WTC11 (cell line): ENCODE data around the gene ARID3B. TPM values are rescaled to one million over a fixed set of nuclear protein-coding genes. Genes with fewer than 3 reads are reported as not detected.

ENCODE experiments used
- ATAC-seq: fragments of 200-7000 bp; cut with Tn5 transposase; 2 replicates; pipeline ENCODE4 v1.10.0; 2021; ENCODE audit warnings: mild to moderate bottlenecking, moderate library complexity
- CTCF ChIA-PET: fragments of 300-600 bp; sonication (Branson Sonifier 250); formaldehyde crosslinking; loops from one replicate; lab custom pipeline; 2021; ENCODE audit warnings: antibody characterized with exemption; lab: Charles Lee
- POLR2A ChIA-PET: fragments of 350-600 bp; sonication (Branson Sonifier 250); formaldehyde crosslinking; loops from one replicate; lab custom pipeline; 2021; ENCODE audit warnings: antibody characterized with exemption; lab: Charles Lee
- DNase-seq: peaks from one replicate; pipeline ENCODE4 v3.0.0; 2021; ENCODE audit warnings: low spot score
- H3K27ac Mint-ChIP-seq: 2 replicates; pipeline ENCODE4 v1.8.0; 2021; ENCODE audit warnings: mixed read lengths
- H3K27me3 Mint-ChIP-seq: 2 replicates; pipeline ENCODE4 v1.8.0; 2021; ENCODE audit warnings: low read depth, mild to moderate bottlenecking, moderate library complexity, mixed read lengths
- H3K36me3 Mint-ChIP-seq: 2 replicates; pipeline ENCODE4 v1.8.0; 2021; ENCODE audit warnings: mixed read lengths
- H3K4me1 Mint-ChIP-seq: 2 replicates; pipeline ENCODE4 v1.8.0; 2022; ENCODE audit warnings: mixed read lengths
- H3K4me3 Mint-ChIP-seq: 2 replicates; pipeline ENCODE4 v1.8.0; 2021; ENCODE audit warnings: mild to moderate bottlenecking, moderate library complexity, mixed read lengths
- H3K9me3 Mint-ChIP-seq: 2 replicates; pipeline ENCODE4 v1.8.0; 2021; ENCODE audit warnings: mixed read lengths
- AR ChIP-seq: fragments of 250-450 bp; sonication (Bioruptor Pico); IDR thresholded peaks from 2 replicates; pipeline ENCODE4 v1.9.0; 2021; ENCODE audit warnings: mild to moderate bottlenecking
- ESRRA ChIP-seq: sonication (generic); formaldehyde crosslinking; IDR thresholded peaks from 2 replicates; pipeline ENCODE4 v1.8.1; 2022; ENCODE audit warnings: mild to moderate bottlenecking, missing genetic modification reagents, borderline replicate concordance
- ETV6 ChIP-seq: sonication (generic); formaldehyde crosslinking; IDR thresholded peaks from 2 replicates; pipeline ENCODE4 v1.8.1; 2022; ENCODE audit warnings: mild to moderate bottlenecking, missing genetic modification reagents
- GABPB1 ChIP-seq: sonication (generic); formaldehyde crosslinking; IDR thresholded peaks from 2 replicates; pipeline ENCODE4 v1.8.1; 2023; ENCODE audit warnings: mild to moderate bottlenecking, missing genetic modification reagents
- HMGXB4 ChIP-seq: sonication (generic); formaldehyde crosslinking; IDR thresholded peaks from 2 replicates; pipeline ENCODE4 v1.8.1; 2023; ENCODE audit warnings: mild to moderate bottlenecking, moderate library complexity, missing genetic modification reagents
- JUN ChIP-seq: sonication (generic); formaldehyde crosslinking; IDR thresholded peaks from 2 replicates; pipeline ENCODE4 v1.8.0; 2023; ENCODE audit warnings: mild to moderate bottlenecking, missing genetic modification reagents
- PRRX2 ChIP-seq: fragments of 250-450 bp; sonication (Bioruptor Pico); IDR thresholded peaks from 2 replicates; pipeline ENCODE4 v1.8.0; 2021; ENCODE audit warnings: mild to moderate bottlenecking
- SMAD3 ChIP-seq: sonication (generic); formaldehyde crosslinking; IDR thresholded peaks from 2 replicates; pipeline ENCODE4 v1.8.0; 2022; ENCODE audit warnings: missing genetic modification reagents, mild to moderate bottlenecking, borderline replicate concordance
- TEAD4 ChIP-seq: sonication (generic); formaldehyde crosslinking; IDR thresholded peaks from 2 replicates; pipeline ENCODE4 v1.8.0; 2022; ENCODE audit warnings: mild to moderate bottlenecking, missing genetic modification reagents
- ZNF512 ChIP-seq: sonication (generic); formaldehyde crosslinking; IDR thresholded peaks from 2 replicates; pipeline ENCODE4 v1.8.1; 2022; ENCODE audit warnings: missing genetic modification reagents, borderline replicate concordance
- ZSCAN18 ChIP-seq: fragments of 250-450 bp; sonication (Bioruptor Pico); IDR thresholded peaks from 2 replicates; pipeline ENCODE4 v2.1.2; 2022; ENCODE audit warnings: mild to moderate bottlenecking, moderate library complexity
- total RNA-seq: library from RNA; stranded (reverse); gene quantifications from 3 replicates; pipeline ENCODE4 v1.2.3, GENCODE V29; 2021
- TF ChIP-seq, protein P1 (sequence below): fragments of 200-600 bp; IDR thresholded peaks from 2 replicates; pipeline ENCODE4 v1.8.0; 2022; ENCODE audit warnings: antibody characterized with exemption
- TF ChIP-seq, protein P2 (sequence below): sonication (generic); formaldehyde crosslinking; conservative IDR thresholded peaks from 2 replicates; pipeline ENCODE4 v1.8.1; 2023; ENCODE audit warnings: mild to moderate bottlenecking, low read depth, missing genetic modification reagents, moderate library complexity

Gene ARID3B
- total RNA-seq, 1 experiment from 2014 or later: 133 TPM

DNA sequence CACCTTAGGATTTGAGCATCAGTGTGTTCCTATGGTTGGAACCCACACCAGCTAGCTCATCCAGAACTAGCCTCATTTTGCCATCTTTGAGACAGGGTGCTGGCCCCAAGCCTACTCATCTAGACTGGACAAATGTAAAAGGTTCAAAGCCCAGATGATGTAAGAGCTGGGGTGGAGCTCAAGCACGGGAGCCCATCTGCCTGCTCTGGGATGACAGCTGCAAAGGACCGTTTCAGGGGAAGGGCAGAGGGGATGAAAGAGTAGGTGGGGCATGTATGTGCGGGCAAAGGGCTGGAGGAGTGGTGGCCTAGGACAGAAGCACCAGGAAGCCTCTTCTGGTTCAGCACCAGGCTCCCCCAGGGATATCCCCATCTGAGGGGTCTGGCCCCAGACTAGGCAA lies 90.4 kb downstream of the ARID3B start:
- POLR2A ChIA-PET: interaction anchor here (0.6 to 1.1 kb wide), 3 partner anchors 129 to 960 kb away, joined by 3 read pairs; no protein-coding TSS in a partner anchor
- TF ChIP-seq AR (CRISPR knock-in tag) (no peak), GABPB1 (peak; percentile 87)
- ATAC-seq (no peak), DNase-seq (no peak)
- Mint-ChIP-seq H3K27me3 (no peaks in the 10 kb centered on the region), H3K36me3 (peaks cover 48% of the 10 kb centered on the region), H3K9me3 (no peaks in the 10 kb centered on the region), H3K27ac (no peak overlapping the region), H3K4me1 (no peaks in the 10 kb centered on the region), H3K4me3 (no peak overlapping the region)
- CTCF ChIA-PET: interaction anchor here (0.5 to 14.6 kb wide), 49 partner anchors 8 to 641 kb away, joined by 3 to 409 read pairs (median 4); partner anchors contain the start of genes ARID3B, CLK3, CSK and CYP1A1

GRCh38 chr15:74631935-74632560 lies 91.0 kb downstream of the ARID3B start:
- no peak overlapping the region for H3K27ac Mint-ChIP-seq
- TF ChIP-seq, protein P1, sequence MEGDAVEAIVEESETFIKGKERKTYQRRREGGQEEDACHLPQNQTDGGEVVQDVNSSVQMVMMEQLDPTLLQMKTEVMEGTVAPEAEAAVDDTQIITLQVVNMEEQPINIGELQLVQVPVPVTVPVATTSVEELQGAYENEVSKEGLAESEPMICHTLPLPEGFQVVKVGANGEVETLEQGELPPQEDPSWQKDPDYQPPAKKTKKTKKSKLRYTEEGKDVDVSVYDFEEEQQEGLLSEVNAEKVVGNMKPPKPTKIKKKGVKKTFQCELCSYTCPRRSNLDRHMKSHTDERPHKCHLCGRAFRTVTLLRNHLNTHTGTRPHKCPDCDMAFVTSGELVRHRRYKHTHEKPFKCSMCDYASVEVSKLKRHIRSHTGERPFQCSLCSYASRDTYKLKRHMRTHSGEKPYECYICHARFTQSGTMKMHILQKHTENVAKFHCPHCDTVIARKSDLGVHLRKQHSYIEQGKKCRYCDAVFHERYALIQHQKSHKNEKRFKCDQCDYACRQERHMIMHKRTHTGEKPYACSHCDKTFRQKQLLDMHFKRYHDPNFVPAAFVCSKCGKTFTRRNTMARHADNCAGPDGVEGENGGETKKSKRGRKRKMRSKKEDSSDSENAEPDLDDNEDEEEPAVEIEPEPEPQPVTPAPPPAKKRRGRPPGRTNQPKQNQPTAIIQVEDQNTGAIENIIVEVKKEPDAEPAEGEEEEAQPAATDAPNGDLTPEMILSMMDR: peak; percentile 78
- TF ChIP-seq ESRRA (CRISPR knock-in tag): no peak
- TF ChIP-seq, all 79 proteins: peak for 1
- Mint-ChIP-seq H3K4me1 (no peaks in the 10 kb centered on the region), H3K9me3 (no peaks in the 10 kb centered on the region), H3K4me3 (no peak overlapping the region), H3K36me3 (peaks cover 44% of the 10 kb centered on the region), H3K27me3 (no peaks in the 10 kb centered on the region)
- ATAC-seq (peak; percentile 55), DNase-seq (peak; percentile 79)
- ChIA-PET POLR2A (interaction anchor here (0.6 to 1.0 kb wide), 3 partner anchors 136 to 960 kb away, joined by 3 read pairs; no protein-coding TSS in a partner anchor), CTCF (interaction anchor here (0.6 to 14.6 kb wide), 43 partner anchors 9 to 326 kb away, joined by 3 to 409 read pairs (median 6); partner anchors contain the start of genes CLK3, CSK, CYP1A1 and CYP1A2)

DNA sequence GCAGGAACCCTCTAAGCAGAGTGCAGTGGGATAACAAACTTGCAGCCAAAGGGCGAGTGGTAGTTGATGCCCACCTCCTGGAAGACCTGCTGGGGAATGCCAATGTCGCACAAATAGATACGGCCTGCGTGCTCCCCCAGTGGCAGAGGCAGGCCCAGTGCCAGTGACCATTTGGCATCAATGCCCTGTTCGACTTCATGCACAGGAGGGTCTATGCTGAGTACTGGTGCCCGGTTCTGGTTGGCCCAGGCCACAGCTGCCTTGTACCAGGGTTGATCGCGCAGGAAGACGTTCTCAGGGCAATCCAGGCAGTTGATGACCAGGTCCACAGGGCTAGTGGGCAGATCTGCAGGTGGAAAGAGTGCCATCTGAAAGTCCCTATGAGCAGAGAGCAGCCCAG lies 91.6 kb downstream of the ARID3B start:
- H3K36me3 Mint-ChIP-seq: peaks cover 39% of the 10 kb centered on the region
- POLR2A ChIA-PET: interaction anchor here (0.9 to 1.0 kb wide), 2 partner anchors 136 to 139 kb away, joined by 3 read pairs; no protein-coding TSS in a partner anchor
- no peak for DNase-seq

DNA sequence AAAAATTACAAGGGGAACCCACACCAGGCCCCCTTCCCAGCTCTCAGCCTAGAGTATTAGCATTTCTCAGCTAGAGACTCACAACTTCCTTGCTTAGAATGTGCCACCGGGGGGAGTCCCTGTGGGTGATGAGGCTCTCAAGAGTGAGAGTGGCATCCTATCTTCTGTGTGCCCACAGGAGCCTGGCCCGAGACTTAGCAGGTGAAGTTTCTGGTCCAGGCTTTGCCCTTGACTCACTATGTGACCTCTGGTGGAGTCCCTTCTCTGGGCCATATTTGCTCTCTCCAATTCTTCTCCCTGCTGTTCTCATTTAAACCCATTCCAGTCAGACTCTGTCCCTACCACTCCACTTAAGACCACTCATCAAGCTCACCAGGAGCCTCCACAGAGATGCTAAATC lies 92.8 kb downstream of the ARID3B start:
- Mint-ChIP-seq H3K36me3 (peaks cover 31% of the 10 kb centered on the region), H3K4me3 (no peak overlapping the region), H3K9me3 (no peaks in the 10 kb centered on the region), H3K27ac (no peak overlapping the region), H3K4me1 (no peaks in the 10 kb centered on the region), H3K27me3 (no peaks in the 10 kb centered on the region)
- DNase-seq (no peak), ATAC-seq (no peak)
- CTCF ChIA-PET: interaction anchor here (1.0 to 14.6 kb wide), 9 partner anchors 14 to 316 kb away, joined by 3 to 409 read pairs (median 11); partner anchors contain the start of gene CLK3
- POLR2A ChIA-PET: no interaction called here
- no peak for TF ChIP-seq ZNF512
- TF ChIP-seq PRRX2: no peak
- TF ChIP-seq, protein P2, sequence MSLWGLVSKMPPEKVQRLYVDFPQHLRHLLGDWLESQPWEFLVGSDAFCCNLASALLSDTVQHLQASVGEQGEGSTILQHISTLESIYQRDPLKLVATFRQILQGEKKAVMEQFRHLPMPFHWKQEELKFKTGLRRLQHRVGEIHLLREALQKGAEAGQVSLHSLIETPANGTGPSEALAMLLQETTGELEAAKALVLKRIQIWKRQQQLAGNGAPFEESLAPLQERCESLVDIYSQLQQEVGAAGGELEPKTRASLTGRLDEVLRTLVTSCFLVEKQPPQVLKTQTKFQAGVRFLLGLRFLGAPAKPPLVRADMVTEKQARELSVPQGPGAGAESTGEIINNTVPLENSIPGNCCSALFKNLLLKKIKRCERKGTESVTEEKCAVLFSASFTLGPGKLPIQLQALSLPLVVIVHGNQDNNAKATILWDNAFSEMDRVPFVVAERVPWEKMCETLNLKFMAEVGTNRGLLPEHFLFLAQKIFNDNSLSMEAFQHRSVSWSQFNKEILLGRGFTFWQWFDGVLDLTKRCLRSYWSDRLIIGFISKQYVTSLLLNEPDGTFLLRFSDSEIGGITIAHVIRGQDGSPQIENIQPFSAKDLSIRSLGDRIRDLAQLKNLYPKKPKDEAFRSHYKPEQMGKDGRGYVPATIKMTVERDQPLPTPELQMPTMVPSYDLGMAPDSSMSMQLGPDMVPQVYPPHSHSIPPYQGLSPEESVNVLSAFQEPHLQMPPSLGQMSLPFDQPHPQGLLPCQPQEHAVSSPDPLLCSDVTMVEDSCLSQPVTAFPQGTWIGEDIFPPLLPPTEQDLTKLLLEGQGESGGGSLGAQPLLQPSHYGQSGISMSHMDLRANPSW (CRISPR knock-in tag): no peak
- no peak for TF ChIP-seq ZSCAN18 (CRISPR knock-in tag)
- no peak for TF ChIP-seq TEAD4 (CRISPR knock-in tag)
- TF ChIP-seq ETV6: no peak

More for the DNA sequence above, 91.6 kb downstream of the ARID3B start:
- Mint-ChIP-seq H3K27ac (no peak overlapping the region), H3K27me3 (no peaks in the 10 kb centered on the region), H3K9me3 (no peaks in the 10 kb centered on the region), H3K4me3 (no peak overlapping the region), H3K4me1 (no peaks in the 10 kb centered on the region)
- CTCF ChIA-PET: interaction anchor here (0.6 to 14.6 kb wide), 41 partner anchors 9 to 326 kb away, joined by 3 to 409 read pairs (median 5); partner anchors contain the start of genes CLK3, CSK, CYP1A2 and RPP25
- ATAC-seq: no peak
- TF ChIP-seq JUN (CRISPR knock-in tag) (no peak), HMGXB4 (CRISPR knock-in tag) (no peak), SMAD3 (CRISPR knock-in tag) (no peak)
